Keratinocyte (primary cell): Measurements from ENCODE around the gene HPSE. TPM values are rescaled to one million over a fixed set of nuclear protein-coding genes. Genes with fewer than 3 reads are reported as not detected.

Source experiments
- DNase-seq: peaks from one replicate; pipeline ENCODE4 v3.0.0-alpha.2; 2011; ENCODE audit warnings: low read depth, missing footprints, low spot score
- FAIRE-seq: peaks from 2 replicates; lab custom pipeline; 2011; peaks lifted over from hg19 to GRCh38; lab: Jason Lieb, UNC
- H2AFZ ChIP-seq: 2 replicates; pipeline ENCODE4 v1.6.0; 2012; ENCODE audit warnings: low read length, control low read depth, inconsistent platforms; ENCODE audit not compliant: control insufficient read depth
- H3K27ac ChIP-seq: 2 replicates; pipeline ENCODE4 v1.5.1; 2011; ENCODE audit warnings: low read length; ENCODE audit not compliant: control insufficient read depth, insufficient read depth
- H3K27me3 ChIP-seq: 3 replicates; pipeline ENCODE4 v1.6.0; 2011; ENCODE audit warnings: low read length; ENCODE audit not compliant: control insufficient read depth, insufficient read depth; ENCODE audit errors: extremely low read depth
- H3K36me3 ChIP-seq, 2 experiments: 2 replicates in 1 of 2; 3 replicates in 1 of 2; pipeline ENCODE4 v1.5.1; 2011; ENCODE audit warnings: low read length in 2 of 2, mild to moderate bottlenecking in 1 of 2; ENCODE audit not compliant: control insufficient read depth in 2 of 2, insufficient read depth in 2 of 2; ENCODE audit errors: extremely low read depth in 1 of 2
- H3K4me1 ChIP-seq: 3 replicates; pipeline ENCODE4 v1.5.1; 2011; ENCODE audit warnings: low read length; ENCODE audit not compliant: control insufficient read depth, insufficient read depth; ENCODE audit errors: extremely low read depth
- H3K4me2 ChIP-seq: 3 replicates; pipeline ENCODE4 v1.6.0; 2011; ENCODE audit warnings: low read depth, low read length; ENCODE audit not compliant: control insufficient read depth, insufficient read depth; ENCODE audit errors: extremely low read depth
- H3K4me3 ChIP-seq, 3 experiments: fragments of 200-600 bp in 1 of 3; sonication (generic) in 1 of 3; 2 replicates in 2 of 3; 3 replicates in 1 of 3; pipeline ENCODE4 v1.5.1; 2011 to 2016; ENCODE audit warnings: low read length in 3 of 3, mild to moderate bottlenecking in 3 of 3, control low read depth in 2 of 3, inconsistent platforms in 1 of 3, low read depth in 1 of 3, mixed read lengths in 1 of 3, mixed run types in 1 of 3, moderate library complexity in 1 of 3; ENCODE audit not compliant: control insufficient read depth in 2 of 3, insufficient read depth in 2 of 3; ENCODE audit errors: extremely low read depth in 1 of 3
- H3K79me2 ChIP-seq: 2 replicates; pipeline ENCODE4 v1.6.0; 2012; ENCODE audit warnings: low read length; ENCODE audit not compliant: control insufficient read depth, insufficient read depth
- H3K9ac ChIP-seq: 3 replicates; pipeline ENCODE4 v1.6.0; 2011; ENCODE audit warnings: low read length; ENCODE audit not compliant: control insufficient read depth, insufficient read depth; ENCODE audit errors: extremely low read depth
- H3K9me1 ChIP-seq: 3 replicates; pipeline ENCODE4 v1.6.0; 2011; ENCODE audit warnings: low read length; ENCODE audit not compliant: control insufficient read depth, insufficient read depth; ENCODE audit errors: extremely low read depth
- H3K9me3 ChIP-seq: 2 replicates; pipeline ENCODE4 v1.5.1; 2012; ENCODE audit warnings: low read depth, low read length; ENCODE audit not compliant: control insufficient read depth
- H4K20me1 ChIP-seq: 3 replicates; pipeline ENCODE4 v1.6.0; 2011; ENCODE audit warnings: low read length; ENCODE audit not compliant: control insufficient read depth, insufficient read depth; ENCODE audit errors: extremely low read depth
- CTCF ChIP-seq, 3 experiments: IDR thresholded peaks in 1 of 3; conservative IDR thresholded peaks in 1 of 3; optimal IDR thresholded peaks in 1 of 3; 2 replicates in 2 of 3; 3 replicates in 1 of 3; pipeline versions ENCODE3 to v1.5.1; 2011; ENCODE audit warnings: low read length in 3 of 3, mild to moderate bottlenecking in 3 of 3, moderate library complexity in 2 of 3, control low read depth in 1 of 3, inconsistent platforms in 1 of 3; ENCODE audit not compliant: insufficient read depth in 2 of 3; ENCODE audit errors: extremely low read depth in 1 of 3
- EZH2 ChIP-seq: IDR thresholded peaks from one replicate; pipeline ENCODE4 v1.6.1; 2012; ENCODE audit warnings: inconsistent platforms, mild to moderate bottlenecking, low read length, moderate library complexity
- dilution Hi-C: fragments of 300-500 bp; cut with MboI; formaldehyde crosslinking; loops from one replicate; pipeline ENCODE4 v1.7.0; 2020; ENCODE audit warnings: low sequenced_read_pairs; ENCODE audit not compliant: extremely low pct_ligation_motif_present
- polyA plus RNA-seq, 5 experiments: library from polyadenylated mRNA; depleted of rRNA in 3 of 5; stranded (reverse) in 3 of 5; stranded (forward) in 1 of 5; unstranded in 1 of 5; fragments of >200 nt; gene quantifications; 1 replicate in 1 of 5; 2 replicates in 3 of 5; 3 replicates in 1 of 5; pipeline versions ENCODE4 v1.2.1 to v1.2.3, GENCODE V29; 2011 to 2012; ENCODE audit warnings: missing spikeins in 2 of 5, low read depth in 1 of 5, low replicate concordance in 1 of 5

The HPSE gene
- polyA plus RNA-seq, 1 donor (not counting 4 experiments of a cell fraction or from before 2014, with no cell fraction given) = 5.7 TPM

GRCh38 chr4:83371235-83371634 is 36.6 kb upstream of the HPSE start:
- H3K36me3 ChIP-seq = no peaks in the 10 kb centered on the region
- H3K79me2 ChIP-seq = no peaks in the 10 kb centered on the region
- H3K27ac ChIP-seq = no peak overlapping the region
- dilution Hi-C loops = no loop called here
- no peak for FAIRE-seq
- no peak overlapping the region for H3K4me3 ChIP-seq
- no peak for TF ChIP-seq EZH2
- TF ChIP-seq CTCF (optimal IDR thresholded peaks at IDR 0.05 in 1 of 3, IDR thresholded peaks at IDR 0.05 in 1 of 3, conservative IDR thresholded peaks at IDR 0.05 in 1 of 3; ENCODE audit: extremely low read depth in 1 of 3, insufficient read depth in 2 of 3, low read length in 3 of 3) = no peak
- no peaks in the 10 kb centered on the region for H4K20me1 ChIP-seq
- no peaks in the 10 kb centered on the region for H3K27me3 ChIP-seq
- H3K9me1 ChIP-seq = no peaks in the 10 kb centered on the region
- no peak overlapping the region for H2AFZ ChIP-seq
- H3K9me3 ChIP-seq = no peaks in the 10 kb centered on the region
- H3K4me1 ChIP-seq = no peaks in the 10 kb centered on the region
- H3K4me2 ChIP-seq = no peak overlapping the region
- no peak for DNase-seq
- no peak overlapping the region for H3K9ac ChIP-seq

- Histone ChIP-seq H3K9me1 (no peaks in the 10 kb centered on the region), H2AFZ (no peak overlapping the region), H3K4me3 (no peak overlapping the region), H3K36me3 (no peaks in the 10 kb centered on the region), H3K27me3 (no peaks in the 10 kb centered on the region), H3K9me3 (no peaks in the 10 kb centered on the region), H3K4me2 (no peak overlapping the region), H3K27ac (no peak overlapping the region), H3K4me1 (no peaks in the 10 kb centered on the region), H3K79me2 (no peaks in the 10 kb centered on the region), H3K9ac (no peak overlapping the region), H4K20me1 (no peaks in the 10 kb centered on the region)
- DNase-seq (no peak), FAIRE-seq (no peak)
- dilution Hi-C loops = no loop called here
- TF ChIP-seq EZH2 (no peak), CTCF (optimal IDR thresholded peaks at IDR 0.05 in 1 of 3, IDR thresholded peaks at IDR 0.05 in 1 of 3, conservative IDR thresholded peaks at IDR 0.05 in 1 of 3; ENCODE audit: extremely low read depth in 1 of 3, insufficient read depth in 2 of 3, low read length in 3 of 3) (no peak)
Measured at GRCh38 chr4:83370640-83370906, 35.9 kb upstream of the HPSE start.
